ENCODE results near the gene TPSB2.
"Not testable (repeated sequence)": the region's sequence is repeated elsewhere in the genome, so short reads cannot be mapped to it uniquely, and the experiment has no call there.

Gene TPSB2

GRCh38 chr16:1247903-1248537 lies 18.0 kb upstream of the TPSB2 start:
- DNase-seq (ENCODE audit: low read depth); H3K4me3 ChIP-seq (ENCODE audit: low read length): not testable (repeated sequence)

- no peak for TF ChIP-seq CTCF (conservative IDR thresholded peaks at IDR 0.05; ENCODE audit: low read length)
- no peak overlapping the region for H3K4me3 ChIP-seq (ENCODE audit: low read length)
- DNase-seq (ENCODE audit: low read depth), result no peak
Measured at GRCh38 chr16:1245452-1246020, 15.6 kb upstream of the TPSB2 start.

- H3K4me3 ChIP-seq (ENCODE audit: low read length), result no peak overlapping the region
- no peak for DNase-seq (ENCODE audit: low read depth)
- TF ChIP-seq CTCF (conservative IDR thresholded peaks at IDR 0.05; ENCODE audit: low read length), result no peak
Measured at GRCh38 chr16:1244881-1245280, 14.9 kb upstream of the TPSB2 start.

- DNase-seq (ENCODE audit: low read depth); H3K4me3 ChIP-seq (ENCODE audit: low read length): not testable (repeated sequence)
Measured at GRCh38 chr16:1243907-1244850, 14.2 kb upstream of the TPSB2 start.

- DNase-seq (ENCODE audit: low read depth); H3K4me3 ChIP-seq (ENCODE audit: low read length): not testable (repeated sequence)
Measured at GRCh38 chr16:1243363-1243762, 13.4 kb upstream of the TPSB2 start.

- H3K4me3 ChIP-seq (ENCODE audit: low read length); DNase-seq (ENCODE audit: low read depth): not testable (repeated sequence)
Measured at GRCh38 chr16:1241081-1241480, 11.1 kb upstream of the TPSB2 start.

- not testable (repeated sequence) for DNase-seq (ENCODE audit: low read depth); H3K4me3 ChIP-seq (ENCODE audit: low read length)
Measured at GRCh38 chr16:1240436-1240835, 10.5 kb upstream of the TPSB2 start, which contains the start of gene TPSAB1. Gene TPSAB1 (plus strand): TSS chr16:1240705. CDS start chr16:1240939, 234 bp downstream.

GRCh38 chr16:1239575-1239974 lies 9.6 kb upstream of the TPSB2 start:
- H3K4me3 ChIP-seq (ENCODE audit: low read length); DNase-seq (ENCODE audit: low read depth): not testable (repeated sequence)

- DNase-seq (ENCODE audit: low read depth); H3K4me3 ChIP-seq (ENCODE audit: low read length): not testable (repeated sequence)
Measured at GRCh38 chr16:1238909-1239308, 8.9 kb upstream of the TPSB2 start.

GRCh38 chr16:1237990-1238389 lies 8.0 kb upstream of the TPSB2 start:
- H3K4me3 ChIP-seq (ENCODE audit: low read length), result no peak overlapping the region
- no peak for TF ChIP-seq CTCF (conservative IDR thresholded peaks at IDR 0.05; ENCODE audit: low read length)
- DNase-seq (ENCODE audit: low read depth), result no peak

- DNase-seq (ENCODE audit: low read depth); H3K4me3 ChIP-seq (ENCODE audit: low read length): not testable (repeated sequence)
Measured at GRCh38 chr16:1236659-1237058, 6.7 kb upstream of the TPSB2 start.

- DNase-seq (ENCODE audit: low read depth), result not testable (repeated sequence)
Measured at GRCh38 chr16:1232049-1232748, 2.2 kb upstream of the TPSB2 start.

GRCh38 chr16:1231301-1231700 lies 1.3 kb upstream of the TPSB2 start:
- H3K4me3 ChIP-seq (ENCODE audit: low read length); DNase-seq (ENCODE audit: low read depth): not testable (repeated sequence)

More at GRCh38 chr16:1232049-1232748, 2.2 kb upstream of the TPSB2 start:
- not testable (repeated sequence) for H3K4me3 ChIP-seq (ENCODE audit: low read length)

GRCh38 chr16:1230471-1231212 lies 658 bp upstream of the TPSB2 start:
- not testable (repeated sequence) for H3K4me3 ChIP-seq (ENCODE audit: low read length); DNase-seq (ENCODE audit: low read depth)
